Measurements from ENCODE around the gene ACTG2. TPM values are rescaled to one million over a fixed set of nuclear protein-coding genes. Genes with fewer than 3 reads are reported as not detected.

ACTG2 gene
- total RNA-seq, 2 experiments from 2014 or later, result not detected

DNA sequence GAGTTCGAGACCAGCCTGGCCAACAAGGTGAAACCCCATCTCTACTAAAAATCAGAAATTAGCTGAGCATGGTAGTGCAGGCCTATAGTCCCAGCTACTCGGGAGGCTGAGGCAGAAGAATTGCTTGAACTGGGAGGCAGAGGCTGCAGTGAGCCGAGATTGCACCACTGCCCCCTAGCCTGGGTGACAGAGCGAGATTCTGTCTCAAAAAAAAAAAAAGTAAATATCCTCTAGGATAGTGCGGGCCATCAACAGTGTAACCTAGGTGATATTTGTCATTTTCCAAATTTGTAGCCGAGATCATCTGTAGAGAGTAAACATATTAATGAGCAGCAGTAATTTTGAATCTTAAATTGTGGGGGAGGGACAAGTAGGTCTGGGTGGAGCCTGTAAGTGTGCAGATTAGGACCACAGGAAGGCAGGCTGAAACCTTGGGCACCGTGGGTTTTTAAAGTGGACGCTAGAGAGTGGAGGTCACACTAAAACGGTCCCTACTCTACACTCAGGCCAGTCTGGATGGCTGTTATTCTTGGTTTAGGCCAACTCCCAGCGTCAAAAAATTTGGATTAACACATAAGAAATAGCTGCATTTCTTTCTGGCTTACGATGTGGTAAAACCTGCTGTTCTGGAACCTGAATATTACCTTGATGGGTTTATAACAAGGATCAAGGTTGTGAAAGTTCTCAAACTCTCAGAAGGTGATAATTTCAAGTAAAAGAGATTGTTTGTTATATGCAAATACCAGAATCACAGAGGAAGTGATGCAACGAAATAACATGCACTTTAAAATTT lies 69.2 kb downstream of the ACTG2 start:
- Histone ChIP-seq H3K4me3 (ENCODE audit: low read length) (no peak overlapping the region), H3K27ac (ENCODE audit: low read depth in 1 of 2, low read length in 2 of 2) (no peak overlapping the region), H3K27me3 (ENCODE audit: control insufficient read depth in 1 of 2, insufficient read depth in 2 of 2, low read length in 2 of 2) (no peaks in the 10 kb centered on the region), H3K36me3 (ENCODE audit: insufficient read depth, low read length) (peaks cover 22% of the 10 kb centered on the region), H3K4me1 (ENCODE audit: insufficient read depth, low read length) (peaks cover 6% of the 10 kb centered on the region), H3K9me3 (ENCODE audit: control insufficient read depth in 1 of 2, insufficient read depth in 1 of 2, low read length in 2 of 2) (no peaks in the 10 kb centered on the region)
- intact Hi-C loops (cut with DNase I, micrococcal nuclease), result no loop called here
- TF ChIP-seq, protein P1, sequence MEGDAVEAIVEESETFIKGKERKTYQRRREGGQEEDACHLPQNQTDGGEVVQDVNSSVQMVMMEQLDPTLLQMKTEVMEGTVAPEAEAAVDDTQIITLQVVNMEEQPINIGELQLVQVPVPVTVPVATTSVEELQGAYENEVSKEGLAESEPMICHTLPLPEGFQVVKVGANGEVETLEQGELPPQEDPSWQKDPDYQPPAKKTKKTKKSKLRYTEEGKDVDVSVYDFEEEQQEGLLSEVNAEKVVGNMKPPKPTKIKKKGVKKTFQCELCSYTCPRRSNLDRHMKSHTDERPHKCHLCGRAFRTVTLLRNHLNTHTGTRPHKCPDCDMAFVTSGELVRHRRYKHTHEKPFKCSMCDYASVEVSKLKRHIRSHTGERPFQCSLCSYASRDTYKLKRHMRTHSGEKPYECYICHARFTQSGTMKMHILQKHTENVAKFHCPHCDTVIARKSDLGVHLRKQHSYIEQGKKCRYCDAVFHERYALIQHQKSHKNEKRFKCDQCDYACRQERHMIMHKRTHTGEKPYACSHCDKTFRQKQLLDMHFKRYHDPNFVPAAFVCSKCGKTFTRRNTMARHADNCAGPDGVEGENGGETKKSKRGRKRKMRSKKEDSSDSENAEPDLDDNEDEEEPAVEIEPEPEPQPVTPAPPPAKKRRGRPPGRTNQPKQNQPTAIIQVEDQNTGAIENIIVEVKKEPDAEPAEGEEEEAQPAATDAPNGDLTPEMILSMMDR (IDR thresholded peaks at IDR 0.05), result no peak
- no peaks in the 10 kb centered on the region for H3K9me3 Mint-ChIP-seq
- no peak overlapping the region for H3K27ac Mint-ChIP-seq
- peaks cover 29% of the 10 kb centered on the region for H3K4me1 Mint-ChIP-seq (ENCODE audit: low read depth)
- H3K27me3 Mint-ChIP-seq, result no peaks in the 10 kb centered on the region
- DNase-seq, result no peak
- H3K36me3 Mint-ChIP-seq (ENCODE audit: low read depth), result peaks cover 44% of the 10 kb centered on the region
- ChIA-PET CTCF (no interaction called here), POLR2A (no interaction called here)
- ATAC-seq (ENCODE audit: poor library complexity), result no peak
- H3K4me3 Mint-ChIP-seq, result no peak overlapping the region

DNA sequence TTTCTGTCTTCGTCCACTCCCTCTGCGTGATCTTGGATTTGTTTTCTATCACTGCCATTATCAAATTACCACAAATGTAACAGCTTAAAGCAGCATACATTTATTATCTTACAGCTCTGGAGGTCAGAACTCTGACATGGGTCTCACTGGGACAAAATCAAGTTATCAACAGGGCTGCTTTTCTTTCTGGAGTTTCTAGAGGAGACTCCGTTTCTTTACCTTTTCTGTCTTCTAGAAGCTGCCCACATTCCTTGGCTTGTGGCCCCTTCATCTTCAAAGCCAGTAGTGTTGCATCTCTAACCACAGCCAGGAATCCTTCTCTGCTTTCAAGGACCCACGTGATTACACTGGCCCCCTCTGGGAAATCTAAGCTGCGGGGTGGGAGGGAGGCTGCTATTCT lies 70.0 kb downstream of the ACTG2 start:
- H3K27ac ChIP-seq (ENCODE audit: low read depth in 1 of 2, low read length in 2 of 2), result no peak overlapping the region
- ChIA-PET CTCF (no interaction called here), POLR2A (interaction anchor here (1.0 kb wide), 1 partner anchor 23 kb away, joined by 3 read pairs; no protein-coding TSS in a partner anchor)
- H3K4me3 Mint-ChIP-seq, result no peak overlapping the region
- DNase-seq (no peak), ATAC-seq (ENCODE audit: poor library complexity) (no peak)
- no peak overlapping the region for H3K4me3 ChIP-seq (ENCODE audit: low read length)
- H3K9me3 ChIP-seq (ENCODE audit: control insufficient read depth in 1 of 2, insufficient read depth in 1 of 2, low read length in 2 of 2), result no peaks in the 10 kb centered on the region
- intact Hi-C loops (cut with DNase I, micrococcal nuclease), result no loop called here
- H3K27me3 ChIP-seq (ENCODE audit: control insufficient read depth in 1 of 2, insufficient read depth in 2 of 2, low read length in 2 of 2), result no peaks in the 10 kb centered on the region
- no peaks in the 10 kb centered on the region for H3K27me3 Mint-ChIP-seq
- no peak overlapping the region for H3K27ac Mint-ChIP-seq
- peaks cover 36% of the 10 kb centered on the region for H3K36me3 Mint-ChIP-seq (ENCODE audit: low read depth)
- H3K4me1 Mint-ChIP-seq (ENCODE audit: low read depth), result peaks cover 34% of the 10 kb centered on the region
- TF ChIP-seq, protein P1 (IDR thresholded peaks at IDR 0.05), result no peak
- peaks cover 6% of the 10 kb centered on the region for H3K4me1 ChIP-seq (ENCODE audit: insufficient read depth, low read length)
- no peaks in the 10 kb centered on the region for H3K9me3 Mint-ChIP-seq
- peaks cover 20% of the 10 kb centered on the region for H3K36me3 ChIP-seq (ENCODE audit: insufficient read depth, low read length)

- Mint-ChIP-seq H3K9me3 (no peaks in the 10 kb centered on the region), H3K36me3 (ENCODE audit: low read depth) (peaks cover 29% of the 10 kb centered on the region), H3K27ac (peak overlapping the region; percentile 27), H3K27me3 (no peaks in the 10 kb centered on the region), H3K4me3 (no peak overlapping the region), H3K4me1 (ENCODE audit: low read depth) (peaks cover 38% of the 10 kb centered on the region)
- TF ChIP-seq, protein P1 (IDR thresholded peaks at IDR 0.05), result no peak
- no peak overlapping the region for H3K4me3 ChIP-seq (ENCODE audit: low read length)
- peak; percentile 26 for ATAC-seq (ENCODE audit: poor library complexity)
- H3K36me3 ChIP-seq (ENCODE audit: insufficient read depth, low read length), result peaks cover 13% of the 10 kb centered on the region
- intact Hi-C loops (cut with DNase I, micrococcal nuclease), result no loop called here
- H3K27me3 ChIP-seq (ENCODE audit: control insufficient read depth in 1 of 2, insufficient read depth in 2 of 2, low read length in 2 of 2), result no peaks in the 10 kb centered on the region
- ChIA-PET POLR2A (interaction anchor here (0.7 to 1.0 kb wide), 3 partner anchors 17 to 736 kb away, joined by 3 to 4 read pairs (median 3); no protein-coding TSS in a partner anchor), CTCF (interaction anchor here (1.3 kb wide), 1 partner anchor 24 kb away, joined by 4 read pairs; no protein-coding TSS in a partner anchor)
- H3K9me3 ChIP-seq (ENCODE audit: control insufficient read depth in 1 of 2, insufficient read depth in 1 of 2, low read length in 2 of 2), result no peaks in the 10 kb centered on the region
- no peak overlapping the region for H3K27ac ChIP-seq (ENCODE audit: low read depth in 1 of 2, low read length in 2 of 2)
- peaks cover 6% of the 10 kb centered on the region for H3K4me1 ChIP-seq (ENCODE audit: insufficient read depth, low read length)
- DNase-seq, result peak in 2 of 14 experiments; percentile 30 to 37
Observed at GRCh38 chr2:73963385-73964120, 70.7 kb downstream of the ACTG2 start.
